ENCODE measurements around the gene LPIN1. TPM values are rescaled to one million over a fixed set of nuclear protein-coding genes. Genes with fewer than 3 reads are reported as not detected.
A peak's percentile ranks its signal among the peaks of the same experiment; 100 is the strongest.
"Not testable (repeated sequence)": the region's sequence is repeated elsewhere in the genome, so short reads cannot be mapped to it uniquely, and the experiment has no call there.

LPIN1 gene
- total and polyA plus RNA-seq, 12 donors = 18.9 to 61.0 (median 34.4) TPM

DNA sequence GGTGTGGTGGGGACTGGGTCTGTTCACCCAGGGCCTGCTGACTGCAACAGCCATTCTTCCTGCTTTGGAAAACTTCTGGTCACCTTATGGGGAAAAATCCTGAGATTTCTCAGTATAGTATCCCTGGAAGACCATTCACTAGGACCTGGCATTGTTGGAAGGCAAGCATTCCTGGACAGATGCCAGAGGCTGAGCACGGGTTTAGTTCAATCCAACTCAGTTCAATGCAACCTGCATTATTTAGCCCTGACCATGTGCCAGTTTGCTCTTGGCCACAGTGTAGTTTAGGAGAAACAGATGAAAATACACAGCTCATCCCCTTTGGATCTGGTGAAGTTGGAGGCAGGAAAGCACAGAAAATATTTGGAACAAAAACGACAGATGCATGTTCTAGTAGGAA, 95.9 kb downstream of the LPIN1 start:
- Histone ChIP-seq H3K4me1 (peaks cover 0 to 5% (median 0%) of the 10 kb centered on the region in 9 donors), H3K9me3 (no peaks in the 10 kb centered on the region), H3K36me3 (no peaks in the 10 kb centered on the region), H3K27me3 (peaks cover 0 to 18% (median 0%) of the 10 kb centered on the region in 7 donors), H3K27ac (no peak overlapping the region), H3K4me3 (no peak overlapping the region)
- intact Hi-C loops (cut with DNase I) = no loop called here
- no peak for DNase-seq
- WGBS, 2 donors = 26 to 28% methylated on average over 2 of the region's 2 CpGs
- ATAC-seq = peak in 2 of 8 donors; percentile 37 to 42
- TF ChIP-seq, protein P1, sequence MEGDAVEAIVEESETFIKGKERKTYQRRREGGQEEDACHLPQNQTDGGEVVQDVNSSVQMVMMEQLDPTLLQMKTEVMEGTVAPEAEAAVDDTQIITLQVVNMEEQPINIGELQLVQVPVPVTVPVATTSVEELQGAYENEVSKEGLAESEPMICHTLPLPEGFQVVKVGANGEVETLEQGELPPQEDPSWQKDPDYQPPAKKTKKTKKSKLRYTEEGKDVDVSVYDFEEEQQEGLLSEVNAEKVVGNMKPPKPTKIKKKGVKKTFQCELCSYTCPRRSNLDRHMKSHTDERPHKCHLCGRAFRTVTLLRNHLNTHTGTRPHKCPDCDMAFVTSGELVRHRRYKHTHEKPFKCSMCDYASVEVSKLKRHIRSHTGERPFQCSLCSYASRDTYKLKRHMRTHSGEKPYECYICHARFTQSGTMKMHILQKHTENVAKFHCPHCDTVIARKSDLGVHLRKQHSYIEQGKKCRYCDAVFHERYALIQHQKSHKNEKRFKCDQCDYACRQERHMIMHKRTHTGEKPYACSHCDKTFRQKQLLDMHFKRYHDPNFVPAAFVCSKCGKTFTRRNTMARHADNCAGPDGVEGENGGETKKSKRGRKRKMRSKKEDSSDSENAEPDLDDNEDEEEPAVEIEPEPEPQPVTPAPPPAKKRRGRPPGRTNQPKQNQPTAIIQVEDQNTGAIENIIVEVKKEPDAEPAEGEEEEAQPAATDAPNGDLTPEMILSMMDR (IDR thresholded peaks at IDR 0.05) = no peak

GRCh38 chr2:11844798-11845197, 98.4 kb downstream of the LPIN1 start:
- DNase-seq; ATAC-seq; intact Hi-C loops (cut with DNase I); H3K9me3 ChIP-seq; H3K27me3 ChIP-seq; H3K27ac ChIP-seq; H3K4me1 ChIP-seq; H3K4me3 ChIP-seq; H3K36me3 ChIP-seq: not testable (repeated sequence)
- 80% methylated on average over 1 of the region's 1 CpG for WGBS, 2 donors

- intact Hi-C loops (cut with DNase I); DNase-seq; H3K4me3 ChIP-seq; H3K4me1 ChIP-seq; ATAC-seq; H3K27ac ChIP-seq; H3K27me3 ChIP-seq; H3K9me3 ChIP-seq; H3K36me3 ChIP-seq: not testable (repeated sequence)
- WGBS, 2 donors = 85% methylated on average over 2 of the region's 2 CpGs
These were observed 101.5 kb downstream of the LPIN1 start for GRCh38 chr2:11847935-11848334.

DNA sequence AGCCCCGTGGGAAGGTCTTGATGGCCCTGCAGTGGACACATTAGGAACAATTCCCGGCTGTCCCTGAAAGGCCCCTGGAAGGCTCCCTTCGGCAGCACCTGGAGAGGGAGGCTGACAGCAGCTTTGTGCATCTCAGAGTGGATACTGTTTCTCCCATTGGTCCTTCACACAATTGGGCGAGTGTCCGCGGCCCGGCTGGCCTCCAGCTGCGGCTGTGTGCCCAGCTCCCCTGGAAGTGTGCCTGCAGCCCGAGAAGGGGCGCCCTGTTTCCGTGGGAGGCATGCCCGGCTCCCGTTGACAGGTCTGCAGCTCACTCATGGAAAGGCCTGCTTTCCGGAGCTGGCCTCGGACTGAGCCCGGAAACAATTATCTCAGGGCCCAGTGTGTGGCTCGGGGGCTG, 103.7 kb downstream of the LPIN1 start:
- intact Hi-C loops (cut with DNase I) = no loop called here
- ATAC-seq = peak in 1 of 8 donors; percentile 27

GRCh38 chr2:11852526-11853196, 106.2 kb downstream of the LPIN1 start:
- H3K4me3 ChIP-seq = no peak overlapping the region
- ATAC-seq = no peak
- peaks cover 0 to 5% (median 0%) of the 10 kb centered on the region in 11 donors for H3K9me3 ChIP-seq
- WGBS, 2 donors = 80 to 91% methylated on average over 8 of the region's 8 CpGs
- H3K27me3 ChIP-seq = peaks cover 0 to 5% (median 0%) of the 10 kb centered on the region in 7 donors
- TF ChIP-seq, protein P1 (IDR thresholded peaks at IDR 0.05) = no peak
- peaks cover 0 to 22% (median 0%) of the 10 kb centered on the region in 9 donors for H3K4me1 ChIP-seq
- intact Hi-C loops (cut with DNase I) = no loop called here
- H3K36me3 ChIP-seq = no peaks in the 10 kb centered on the region
- no peak for DNase-seq
- H3K27ac ChIP-seq = no peak overlapping the region

More for the DNA sequence above, 103.7 kb downstream of the LPIN1 start:
- WGBS, 2 donors = 76 to 86% methylated on average over 17 of the region's 17 CpGs
- DNase-seq = no peak
- Histone ChIP-seq H3K4me3 (no peak overlapping the region), H3K27me3 (peaks cover 0 to 6% (median 0%) of the 10 kb centered on the region in 7 donors), H3K36me3 (no peaks in the 10 kb centered on the region), H3K9me3 (peaks cover 0 to 5% (median 0%) of the 10 kb centered on the region in 11 donors), H3K4me1 (peaks cover 0 to 10% (median 0%) of the 10 kb centered on the region in 9 donors), H3K27ac (no peak overlapping the region)
- TF ChIP-seq, protein P1 (IDR thresholded peaks at IDR 0.05) = no peak

Measured in heart right ventricle (tissue), 16 donors.